ENCODE measurements around the gene ARFGAP1.

ARFGAP1 gene

GRCh38 chr20:63253065-63253437 is 19.6 kb upstream of the ARFGAP1 start:
- DNase-seq (ENCODE audit: low read depth): no peak
- no peak for TF ChIP-seq CTCF (IDR thresholded peaks at IDR 0.05; ENCODE audit: low read depth, low read length, missing control alignments)
- in situ Hi-C loops (cut with HindIII; ENCODE audit: low sequenced_read_pairs): no loop called here
- no peak overlapping the region for H3K4me3 ChIP-seq (ENCODE audit: low read depth, low read length)

GRCh38 chr20:63253438-63254231 is 19.0 kb upstream of the ARFGAP1 start:
- TF ChIP-seq CTCF (IDR thresholded peaks at IDR 0.05; ENCODE audit: low read depth, low read length, missing control alignments): no peak
- no peak for DNase-seq (ENCODE audit: low read depth)
- no peak overlapping the region for H3K4me3 ChIP-seq (ENCODE audit: low read depth, low read length)
- in situ Hi-C loops (cut with HindIII; ENCODE audit: low sequenced_read_pairs): no loop called here

- no peak for DNase-seq (ENCODE audit: low read depth)
- no peak within 1 kb of the TSS for H3K4me3 ChIP-seq (ENCODE audit: low read depth, low read length)
- no peak for TF ChIP-seq CTCF (IDR thresholded peaks at IDR 0.05; ENCODE audit: low read depth, low read length, missing control alignments)
- in situ Hi-C loops (cut with HindIII; ENCODE audit: low sequenced_read_pairs): no loop called here
Observed at GRCh38 chr20:63254232-63254605, 18.4 kb upstream of the ARFGAP1 start, which contains the start of gene NKAIN4. TSS of gene NKAIN4 (minus strand) at chr20:63254463. CDS start at chr20:63254450, 13 bp downstream.

- no peak for TF ChIP-seq CTCF (IDR thresholded peaks at IDR 0.05; ENCODE audit: low read depth, low read length, missing control alignments)
- in situ Hi-C loops (cut with HindIII; ENCODE audit: low sequenced_read_pairs): no loop called here
- DNase-seq (ENCODE audit: low read depth): no peak
- H3K4me3 ChIP-seq (ENCODE audit: low read depth, low read length): no peak overlapping the region
Observed at GRCh38 chr20:63254606-63255384, 17.8 kb upstream of the ARFGAP1 start.

GRCh38 chr20:63255931-63256704 is 16.5 kb upstream of the ARFGAP1 start:
- no peak overlapping the region for H3K4me3 ChIP-seq (ENCODE audit: low read depth, low read length)
- DNase-seq (ENCODE audit: low read depth): no peak
- no peak for TF ChIP-seq CTCF (IDR thresholded peaks at IDR 0.05; ENCODE audit: low read depth, low read length, missing control alignments)
- in situ Hi-C loops (cut with HindIII; ENCODE audit: low sequenced_read_pairs): no loop called here

- in situ Hi-C loops (cut with HindIII; ENCODE audit: low sequenced_read_pairs): no loop called here
- TF ChIP-seq CTCF (IDR thresholded peaks at IDR 0.05; ENCODE audit: low read depth, low read length, missing control alignments): no peak
- H3K4me3 ChIP-seq (ENCODE audit: low read depth, low read length): no peak overlapping the region
- DNase-seq (ENCODE audit: low read depth): no peak
Observed at GRCh38 chr20:63256954-63257353, 15.7 kb upstream of the ARFGAP1 start.
